Liver (tissue), 9 donors: Measurements from ENCODE around the gene KPRP. TPM values are rescaled to one million over a fixed set of nuclear protein-coding genes. Genes with fewer than 3 reads are reported as not detected.

Source experiments
- DNase-seq: peaks from one replicate; pipeline ENCODE4 v3.0.0-alpha.2; 2017; ENCODE audit warnings: low spot score
- H3K27ac ChIP-seq, 2 donors: one replicate each; pipeline ENCODE4 v1.7.0; 2013; ENCODE audit warnings: inconsistent platforms in 2 of 2, low read length in 2 of 2, control low read depth in 1 of 2, low read depth in 1 of 2, mild to moderate bottlenecking in 1 of 2
- H3K27me3 ChIP-seq, 4 donors: one replicate each; pipeline versions ENCODE4 v1.6.1 to v1.7.0; 2013; ENCODE audit warnings: low read length in 3 of 4, inconsistent platforms in 1 of 4, mild to moderate bottlenecking in 1 of 4, moderate library complexity in 1 of 4; ENCODE audit not compliant: control insufficient read depth in 4 of 4, insufficient read depth in 4 of 4
- H3K36me3 ChIP-seq, 4 donors: one replicate each; pipeline versions ENCODE4 v1.6.1 to v1.7.0; 2013; ENCODE audit warnings: low read length in 3 of 4, mild to moderate bottlenecking in 3 of 4, low read depth in 1 of 4, moderate library complexity in 1 of 4; ENCODE audit not compliant: control insufficient read depth in 4 of 4, insufficient read depth in 3 of 4
- H3K4me1 ChIP-seq, 4 donors: one replicate each; pipeline versions ENCODE4 v1.6.1 to v1.7.0; 2013; ENCODE audit warnings: low read length in 3 of 4, mild to moderate bottlenecking in 3 of 4, moderate library complexity in 1 of 4; ENCODE audit not compliant: control insufficient read depth in 4 of 4, insufficient read depth in 4 of 4
- H3K4me3 ChIP-seq, 3 donors: one replicate each; pipeline versions ENCODE4 v1.6.1 to v1.7.0; 2013; ENCODE audit warnings: low read length in 3 of 3, control low read depth in 1 of 3, low read depth in 1 of 3, mild to moderate bottlenecking in 1 of 3
- H3K9ac ChIP-seq, 2 donors: one replicate each; pipeline ENCODE4 v1.7.0; 2013; ENCODE audit warnings: low read length in 2 of 2, mild to moderate bottlenecking in 2 of 2, moderate library complexity in 2 of 2, control low read depth in 1 of 2, low read depth in 1 of 2
- H3K9me3 ChIP-seq, 4 donors: one replicate each; pipeline versions ENCODE4 v1.6.1 to v1.7.0; 2013; ENCODE audit warnings: low read length in 3 of 4; ENCODE audit not compliant: control insufficient read depth in 4 of 4
- FOXA1 ChIP-seq: IDR thresholded peaks from 2 replicates; pipeline ENCODE4 v1.6.1; 2016; ENCODE audit warnings: antibody characterized with exemption
- FOXA2 ChIP-seq: IDR thresholded peaks from 2 replicates; pipeline ENCODE4 v1.6.1; 2016; ENCODE audit warnings: antibody characterized with exemption
- GABPA ChIP-seq, 2 donors: IDR thresholded peaks in 1 of 2; conservative IDR thresholded peaks in 1 of 2; 2 replicates each; pipeline ENCODE4 v1.6.1; 2016; ENCODE audit warnings: antibody characterized with exemption in 2 of 2, mild to moderate bottlenecking in 1 of 2, moderate library complexity in 1 of 2
- HNF4A ChIP-seq, 2 donors: conservative IDR thresholded peaks; 2 replicates each; pipeline ENCODE4 v1.6.1; 2016; ENCODE audit warnings: antibody characterized with exemption in 2 of 2, mild to moderate bottlenecking in 2 of 2
- HNF4G ChIP-seq: IDR thresholded peaks from 2 replicates; pipeline ENCODE4 v1.6.1; 2016; ENCODE audit warnings: antibody characterized with exemption
- JUND ChIP-seq, 2 donors: IDR thresholded peaks; 2 replicates each; pipeline ENCODE4 v1.6.1; 2016; ENCODE audit warnings: antibody characterized with exemption in 2 of 2
- NR2F2 ChIP-seq: IDR thresholded peaks from 2 replicates; pipeline ENCODE4 v1.6.1; 2016; ENCODE audit warnings: antibody characterized with exemption
- RAD21 ChIP-seq, 2 donors: IDR thresholded peaks; 2 replicates each; pipeline ENCODE4 v1.6.1; 2016; ENCODE audit warnings: antibody characterized with exemption in 2 of 2, mild to moderate bottlenecking in 2 of 2
- RXRA ChIP-seq, 2 donors: IDR thresholded peaks; 2 replicates each; pipeline ENCODE4 v1.6.1; 2017 to 2018; ENCODE audit warnings: antibody characterized with exemption in 2 of 2, mild to moderate bottlenecking in 1 of 2
- TAF1 ChIP-seq: conservative IDR thresholded peaks from 2 replicates; pipeline ENCODE4 v1.6.1; 2016; ENCODE audit warnings: antibody characterized with exemption, mild to moderate bottlenecking
- WGBS: extraction: QIAGEN DNeasy Blood & Tissue Kit; methylation state at CpG from one replicate; pipeline ENCODE4 v1.1.7; 2013; 5-methylcytosine and 5-hydroxymethylcytosine counted together
- polyA plus RNA-seq, 2 donors: library from polyadenylated mRNA; stranded (reverse) in 1 of 2; unstranded in 1 of 2; fragments of 200-250 nt in 1 of 2; fragments of >200 nt in 1 of 2; fragmentation: Nextera tagmentation in 1 of 2; extraction: Ambion mirVana in 1 of 2; gene quantifications; one replicate each; pipeline versions ENCODE4 v1.2.1 to v1.2.3, GENCODE V29; 2013 to 2015
- total RNA-seq, 2 donors: library from RNA; depleted of rRNA; stranded (reverse); fragments of >200 nt; gene quantifications; one replicate each; pipeline ENCODE4 v1.2.3, GENCODE V29; 2014
- TF ChIP-seq, protein P1 (sequence below): IDR thresholded peaks from 2 replicates; pipeline ENCODE4 v1.6.1; 2016; ENCODE audit warnings: antibody characterized with exemption
- TF ChIP-seq, protein P2 (sequence below): IDR thresholded peaks from 2 replicates; pipeline ENCODE4 v1.6.1; 2016; ENCODE audit warnings: antibody characterized with exemption
- TF ChIP-seq, protein P3 (sequence below): IDR thresholded peaks from 2 replicates; pipeline ENCODE4 v1.6.1; 2016; ENCODE audit warnings: antibody characterized with exemption, mild to moderate bottlenecking
- TF ChIP-seq, protein P4 (sequence below): fragments of 150-350 bp; IDR thresholded peaks from 2 replicates; pipeline ENCODE4 v1.5.1; 2017; ENCODE audit warnings: improper control_type of control experiment, low read depth, low read length; ENCODE audit not compliant: missing input control
- TF ChIP-seq, protein P5 (sequence below): IDR thresholded peaks from 2 replicates; pipeline ENCODE4 v1.6.1; 2016; ENCODE audit warnings: antibody characterized with exemption
- donor health status: healthy.
- donor health status: healthy.
- donor health status: healthy.
- donor health status: healthy.
- donor health status: healthy.

KPRP gene
- total and polyA plus RNA-seq, 4 donors, result not detected

- H3K27me3 ChIP-seq, result peaks cover 0 to 10% (median 1%) of the 10 kb centered on the region in 4 donors
- H3K36me3 ChIP-seq, result no peaks in the 10 kb centered on the region
- WGBS, result 69% methylated on average over 6 of the region's 6 CpGs
- no peaks in the 10 kb centered on the region for H3K9me3 ChIP-seq
- no peak within 1 kb of the TSS for H3K4me3 ChIP-seq
- H3K27ac ChIP-seq, result no peak within 1 kb of the TSS
- no peak for DNase-seq
- H3K9ac ChIP-seq, result no peak within 1 kb of the TSS
- no peaks in the 10 kb centered on the region for H3K4me1 ChIP-seq
- TF ChIP-seq HNF4G, result no peak
These were observed 17.1 kb downstream of the KPRP start, which contains the start of gene LCE1F for GRCh38 chr1:152774875-152775274. Gene LCE1F (plus strand): TSS chr1:152775140. CDS start chr1:152776372, 1,232 bp downstream.

GRCh38 chr1:152776361-152776760 is 18.5 kb downstream of the KPRP start:
- Histone ChIP-seq H3K4me1 (no peaks in the 10 kb centered on the region), H3K36me3 (no peaks in the 10 kb centered on the region), H3K27ac (no peak overlapping the region), H3K9me3 (no peaks in the 10 kb centered on the region), H3K4me3 (no peak overlapping the region), H3K9ac (no peak overlapping the region), H3K27me3 (peaks cover 0 to 10% (median 1%) of the 10 kb centered on the region in 4 donors)
- 84% methylated on average over 11 of the region's 11 CpGs for WGBS
- no peak for DNase-seq
- TF ChIP-seq, protein P1, sequence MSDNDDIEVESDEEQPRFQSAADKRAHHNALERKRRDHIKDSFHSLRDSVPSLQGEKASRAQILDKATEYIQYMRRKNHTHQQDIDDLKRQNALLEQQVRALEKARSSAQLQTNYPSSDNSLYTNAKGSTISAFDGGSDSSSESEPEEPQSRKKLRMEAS, result no peak
- TF ChIP-seq, protein P2, sequence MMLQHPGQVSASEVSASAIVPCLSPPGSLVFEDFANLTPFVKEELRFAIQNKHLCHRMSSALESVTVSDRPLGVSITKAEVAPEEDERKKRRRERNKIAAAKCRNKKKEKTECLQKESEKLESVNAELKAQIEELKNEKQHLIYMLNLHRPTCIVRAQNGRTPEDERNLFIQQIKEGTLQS, result no peak
- TF ChIP-seq GABPA (IDR thresholded peaks at IDR 0.05 in 1 of 2, conservative IDR thresholded peaks at IDR 0.05 in 1 of 2) (no peak), FOXA1 (no peak), RXRA (IDR thresholded peaks at IDR 0.05) (no peak), JUND (IDR thresholded peaks at IDR 0.05) (no peak), NR2F2 (no peak), HNF4A (conservative IDR thresholded peaks at IDR 0.05) (no peak), RAD21 (IDR thresholded peaks at IDR 0.05) (no peak), FOXA2 (no peak), TAF1 (no peak)
- TF ChIP-seq, protein P3, sequence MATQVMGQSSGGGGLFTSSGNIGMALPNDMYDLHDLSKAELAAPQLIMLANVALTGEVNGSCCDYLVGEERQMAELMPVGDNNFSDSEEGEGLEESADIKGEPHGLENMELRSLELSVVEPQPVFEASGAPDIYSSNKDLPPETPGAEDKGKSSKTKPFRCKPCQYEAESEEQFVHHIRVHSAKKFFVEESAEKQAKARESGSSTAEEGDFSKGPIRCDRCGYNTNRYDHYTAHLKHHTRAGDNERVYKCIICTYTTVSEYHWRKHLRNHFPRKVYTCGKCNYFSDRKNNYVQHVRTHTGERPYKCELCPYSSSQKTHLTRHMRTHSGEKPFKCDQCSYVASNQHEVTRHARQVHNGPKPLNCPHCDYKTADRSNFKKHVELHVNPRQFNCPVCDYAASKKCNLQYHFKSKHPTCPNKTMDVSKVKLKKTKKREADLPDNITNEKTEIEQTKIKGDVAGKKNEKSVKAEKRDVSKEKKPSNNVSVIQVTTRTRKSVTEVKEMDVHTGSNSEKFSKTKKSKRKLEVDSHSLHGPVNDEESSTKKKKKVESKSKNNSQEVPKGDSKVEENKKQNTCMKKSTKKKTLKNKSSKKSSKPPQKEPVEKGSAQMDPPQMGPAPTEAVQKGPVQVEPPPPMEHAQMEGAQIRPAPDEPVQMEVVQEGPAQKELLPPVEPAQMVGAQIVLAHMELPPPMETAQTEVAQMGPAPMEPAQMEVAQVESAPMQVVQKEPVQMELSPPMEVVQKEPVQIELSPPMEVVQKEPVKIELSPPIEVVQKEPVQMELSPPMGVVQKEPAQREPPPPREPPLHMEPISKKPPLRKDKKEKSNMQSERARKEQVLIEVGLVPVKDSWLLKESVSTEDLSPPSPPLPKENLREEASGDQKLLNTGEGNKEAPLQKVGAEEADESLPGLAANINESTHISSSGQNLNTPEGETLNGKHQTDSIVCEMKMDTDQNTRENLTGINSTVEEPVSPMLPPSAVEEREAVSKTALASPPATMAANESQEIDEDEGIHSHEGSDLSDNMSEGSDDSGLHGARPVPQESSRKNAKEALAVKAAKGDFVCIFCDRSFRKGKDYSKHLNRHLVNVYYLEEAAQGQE, result no peak
- TF ChIP-seq, protein P4, sequence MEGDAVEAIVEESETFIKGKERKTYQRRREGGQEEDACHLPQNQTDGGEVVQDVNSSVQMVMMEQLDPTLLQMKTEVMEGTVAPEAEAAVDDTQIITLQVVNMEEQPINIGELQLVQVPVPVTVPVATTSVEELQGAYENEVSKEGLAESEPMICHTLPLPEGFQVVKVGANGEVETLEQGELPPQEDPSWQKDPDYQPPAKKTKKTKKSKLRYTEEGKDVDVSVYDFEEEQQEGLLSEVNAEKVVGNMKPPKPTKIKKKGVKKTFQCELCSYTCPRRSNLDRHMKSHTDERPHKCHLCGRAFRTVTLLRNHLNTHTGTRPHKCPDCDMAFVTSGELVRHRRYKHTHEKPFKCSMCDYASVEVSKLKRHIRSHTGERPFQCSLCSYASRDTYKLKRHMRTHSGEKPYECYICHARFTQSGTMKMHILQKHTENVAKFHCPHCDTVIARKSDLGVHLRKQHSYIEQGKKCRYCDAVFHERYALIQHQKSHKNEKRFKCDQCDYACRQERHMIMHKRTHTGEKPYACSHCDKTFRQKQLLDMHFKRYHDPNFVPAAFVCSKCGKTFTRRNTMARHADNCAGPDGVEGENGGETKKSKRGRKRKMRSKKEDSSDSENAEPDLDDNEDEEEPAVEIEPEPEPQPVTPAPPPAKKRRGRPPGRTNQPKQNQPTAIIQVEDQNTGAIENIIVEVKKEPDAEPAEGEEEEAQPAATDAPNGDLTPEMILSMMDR, result no peak
- TF ChIP-seq, protein P5, sequence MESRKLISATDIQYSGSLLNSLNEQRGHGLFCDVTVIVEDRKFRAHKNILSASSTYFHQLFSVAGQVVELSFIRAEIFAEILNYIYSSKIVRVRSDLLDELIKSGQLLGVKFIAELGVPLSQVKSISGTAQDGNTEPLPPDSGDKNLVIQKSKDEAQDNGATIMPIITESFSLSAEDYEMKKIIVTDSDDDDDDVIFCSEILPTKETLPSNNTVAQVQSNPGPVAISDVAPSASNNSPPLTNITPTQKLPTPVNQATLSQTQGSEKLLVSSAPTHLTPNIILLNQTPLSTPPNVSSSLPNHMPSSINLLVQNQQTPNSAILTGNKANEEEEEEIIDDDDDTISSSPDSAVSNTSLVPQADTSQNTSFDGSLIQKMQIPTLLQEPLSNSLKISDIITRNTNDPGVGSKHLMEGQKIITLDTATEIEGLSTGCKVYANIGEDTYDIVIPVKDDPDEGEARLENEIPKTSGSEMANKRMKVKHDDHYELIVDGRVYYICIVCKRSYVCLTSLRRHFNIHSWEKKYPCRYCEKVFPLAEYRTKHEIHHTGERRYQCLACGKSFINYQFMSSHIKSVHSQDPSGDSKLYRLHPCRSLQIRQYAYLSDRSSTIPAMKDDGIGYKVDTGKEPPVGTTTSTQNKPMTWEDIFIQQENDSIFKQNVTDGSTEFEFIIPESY, result no peak
